ENCODE results near the gene E2F6.

E2F6 gene, protein sequence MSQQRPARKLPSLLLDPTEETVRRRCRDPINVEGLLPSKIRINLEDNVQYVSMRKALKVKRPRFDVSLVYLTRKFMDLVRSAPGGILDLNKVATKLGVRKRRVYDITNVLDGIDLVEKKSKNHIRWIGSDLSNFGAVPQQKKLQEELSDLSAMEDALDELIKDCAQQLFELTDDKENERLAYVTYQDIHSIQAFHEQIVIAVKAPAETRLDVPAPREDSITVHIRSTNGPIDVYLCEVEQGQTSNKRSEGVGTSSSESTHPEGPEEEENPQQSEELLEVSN

DNA sequence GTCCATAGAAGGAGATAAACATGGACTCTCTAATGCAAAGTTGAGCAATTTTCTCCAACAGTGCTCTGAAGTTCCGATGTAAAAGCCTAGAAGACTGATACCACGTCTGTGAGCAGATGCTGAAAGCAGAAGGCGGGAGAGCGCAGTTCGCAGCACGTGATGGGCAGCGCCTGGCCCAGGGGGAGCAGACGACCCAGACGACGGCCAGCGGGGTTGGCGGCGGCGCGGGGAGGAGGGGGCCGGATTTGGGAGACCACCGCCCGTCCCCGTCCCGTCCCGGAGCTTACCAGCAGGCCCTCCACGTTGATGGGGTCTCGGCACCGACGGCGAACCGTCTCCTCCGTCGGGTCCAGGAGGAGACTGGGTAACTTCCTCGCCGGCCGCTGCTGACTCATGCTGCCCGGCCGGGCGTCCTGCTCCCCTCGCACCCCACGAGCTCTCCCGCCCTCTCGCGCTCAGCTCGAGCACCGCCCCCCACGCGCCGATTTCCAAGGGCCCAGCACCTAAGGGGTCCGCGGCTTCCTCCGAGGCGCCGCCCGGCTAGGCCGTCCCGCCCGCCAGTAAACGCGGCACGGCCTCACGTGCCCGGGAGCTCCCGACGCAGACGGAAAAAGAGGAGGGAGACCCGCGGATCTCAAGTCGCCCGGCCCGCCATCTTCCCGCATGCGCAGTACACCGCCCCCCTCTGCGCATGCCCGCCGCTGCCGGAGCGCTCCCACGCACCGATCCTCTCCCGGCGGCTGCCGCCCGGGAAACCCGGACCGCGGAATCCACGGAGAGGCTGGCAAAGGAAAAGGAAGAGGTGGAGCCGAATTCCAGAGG lies at the start of gene E2F6:
Gene E2F6, minus strand, starts transcription at position 677 of the 822 bp plus-strand sequence. Its CDS starts 282 bp downstream, at position 395.
- peak within 1 kb of the TSS; percentile 93 for H3K4me3 Mint-ChIP-seq
- H3K27me3 Mint-ChIP-seq: no peaks in the 10 kb centered on the region
- peak; percentile 94 for DNase-seq
- peaks cover 36% of the 10 kb centered on the region for H3K36me3 Mint-ChIP-seq (ENCODE audit: low read depth)
- peak within 1 kb of the TSS; percentile 96 for H3K27ac Mint-ChIP-seq
- peaks cover 51% of the 10 kb centered on the region for H3K4me1 Mint-ChIP-seq (ENCODE audit: low read depth)
- H3K9me3 Mint-ChIP-seq: no peaks in the 10 kb centered on the region

- no peak overlapping the region for H3K4me3 Mint-ChIP-seq
- no peak overlapping the region for H3K27ac Mint-ChIP-seq
- no peaks in the 10 kb centered on the region for H3K4me1 Mint-ChIP-seq (ENCODE audit: low read depth)
- peaks cover 16% of the 10 kb centered on the region for H3K27me3 Mint-ChIP-seq
- no peak for DNase-seq
- H3K9me3 Mint-ChIP-seq: peaks cover 2% of the 10 kb centered on the region
- no peaks in the 10 kb centered on the region for H3K36me3 Mint-ChIP-seq (ENCODE audit: low read depth)
These were observed 49.6 kb upstream of the E2F6 start for GRCh38 chr2:11515490-11515981.

DNA sequence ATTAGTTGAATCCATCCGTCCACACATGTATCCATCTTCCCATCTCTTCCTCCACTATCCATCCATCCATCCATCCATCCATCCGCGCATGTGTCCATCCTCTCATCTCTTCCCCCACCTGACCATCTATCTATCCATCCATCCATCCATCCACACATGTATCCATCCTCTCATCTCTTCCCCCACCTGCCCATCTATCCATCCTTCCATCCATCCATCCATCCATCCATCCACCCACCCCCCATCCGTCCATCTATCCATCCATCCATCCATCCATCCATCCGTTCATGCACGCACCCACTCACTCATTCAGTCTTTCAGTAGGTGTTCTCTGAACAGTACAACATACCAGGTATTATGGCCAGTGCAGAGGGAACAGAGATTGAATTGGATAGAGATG lies 48.9 kb upstream of the E2F6 start:
- no peaks in the 10 kb centered on the region for H3K36me3 Mint-ChIP-seq (ENCODE audit: low read depth)

DNA sequence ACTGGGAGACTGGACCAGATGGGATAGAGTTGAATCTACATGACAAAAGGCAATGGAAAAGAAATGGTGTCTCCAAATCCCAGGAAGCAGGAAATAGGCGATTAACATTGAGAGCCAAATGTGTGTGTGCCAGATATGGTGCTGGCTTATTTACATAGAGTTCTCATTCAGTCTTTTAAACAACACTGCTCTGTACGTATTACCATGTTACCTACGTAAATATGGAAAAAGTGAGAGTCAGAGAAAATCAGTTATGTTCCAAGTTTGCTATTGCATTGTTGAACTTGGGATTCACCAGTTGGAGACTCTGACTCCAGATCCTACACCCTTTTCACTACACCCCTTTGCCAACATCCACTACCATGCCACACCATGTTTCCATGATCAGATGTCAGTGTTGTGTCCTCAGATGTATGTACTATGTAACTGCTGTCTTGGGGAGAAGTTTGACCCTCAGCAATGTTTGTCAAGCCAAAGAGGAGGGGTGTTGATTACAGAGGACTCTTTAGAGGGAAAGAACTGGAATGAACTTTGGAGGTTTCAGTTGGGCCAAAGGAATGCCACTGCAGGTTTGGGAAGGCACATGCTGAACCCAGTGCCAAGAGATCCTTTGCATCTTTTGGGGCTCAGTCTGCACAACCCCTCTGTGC lies 48.2 kb upstream of the E2F6 start:
- no peak for DNase-seq
- no peak overlapping the region for H3K27ac Mint-ChIP-seq
- no peaks in the 10 kb centered on the region for H3K36me3 Mint-ChIP-seq (ENCODE audit: low read depth)
- no peaks in the 10 kb centered on the region for H3K4me1 Mint-ChIP-seq (ENCODE audit: low read depth)
- H3K9me3 Mint-ChIP-seq: no peaks in the 10 kb centered on the region
- H3K4me3 Mint-ChIP-seq: no peak overlapping the region
- H3K27me3 Mint-ChIP-seq: peaks cover 16% of the 10 kb centered on the region

More for the DNA sequence above, 48.9 kb upstream of the E2F6 start:
- no peak overlapping the region for H3K27ac Mint-ChIP-seq
- DNase-seq: no peak
- H3K4me1 Mint-ChIP-seq (ENCODE audit: low read depth): no peaks in the 10 kb centered on the region
- H3K9me3 Mint-ChIP-seq: no peaks in the 10 kb centered on the region
- H3K27me3 Mint-ChIP-seq: peaks cover 16% of the 10 kb centered on the region
- H3K4me3 Mint-ChIP-seq: no peak overlapping the region

GRCh38 chr2:11513319-11513718 lies 47.4 kb upstream of the E2F6 start:
- DNase-seq: no peak
- H3K4me1 Mint-ChIP-seq (ENCODE audit: low read depth): no peaks in the 10 kb centered on the region
- peaks cover 16% of the 10 kb centered on the region for H3K27me3 Mint-ChIP-seq
- H3K9me3 Mint-ChIP-seq: no peaks in the 10 kb centered on the region
- no peak overlapping the region for H3K27ac Mint-ChIP-seq
- H3K4me3 Mint-ChIP-seq: no peak overlapping the region
- H3K36me3 Mint-ChIP-seq (ENCODE audit: low read depth): no peaks in the 10 kb centered on the region

GRCh38 chr2:11512431-11512830 lies 46.5 kb upstream of the E2F6 start:
- DNase-seq: no peak
- Mint-ChIP-seq H3K4me1 (ENCODE audit: low read depth) (no peaks in the 10 kb centered on the region), H3K36me3 (ENCODE audit: low read depth) (no peaks in the 10 kb centered on the region), H3K4me3 (no peak overlapping the region), H3K27me3 (peaks cover 16% of the 10 kb centered on the region), H3K27ac (no peak overlapping the region), H3K9me3 (no peaks in the 10 kb centered on the region)

- H3K36me3 Mint-ChIP-seq (ENCODE audit: low read depth): no peaks in the 10 kb centered on the region
- no peaks in the 10 kb centered on the region for H3K4me1 Mint-ChIP-seq (ENCODE audit: low read depth)
- H3K9me3 Mint-ChIP-seq: no peaks in the 10 kb centered on the region
- H3K27me3 Mint-ChIP-seq: peaks cover 20% of the 10 kb centered on the region
- no peak for DNase-seq
- H3K4me3 Mint-ChIP-seq: no peak overlapping the region
- H3K27ac Mint-ChIP-seq: no peak overlapping the region
These were observed 43.8 kb upstream of the E2F6 start for GRCh38 chr2:11509657-11510360.

DNA sequence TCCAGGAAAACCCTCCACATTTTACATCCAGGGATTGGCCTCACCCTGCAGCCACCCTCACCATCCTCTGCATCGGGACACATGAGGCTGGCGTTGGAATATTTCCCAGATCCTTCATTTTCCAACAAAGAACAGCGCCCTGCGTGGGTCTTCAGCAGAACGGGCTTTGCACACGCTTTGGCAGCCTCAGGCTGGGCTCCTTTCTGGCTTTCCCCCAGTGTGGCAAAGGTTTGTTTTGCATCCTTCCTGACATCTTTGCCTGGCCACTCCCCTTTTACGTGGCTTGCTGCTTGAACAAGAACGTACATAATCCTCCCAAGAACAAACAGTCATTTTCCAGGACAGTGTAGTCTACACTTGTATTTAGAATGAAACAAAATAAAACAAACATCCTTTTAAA lies 42.3 kb upstream of the E2F6 start:
- H3K27ac Mint-ChIP-seq: no peak overlapping the region
- H3K27me3 Mint-ChIP-seq: peaks cover 26% of the 10 kb centered on the region
- no peaks in the 10 kb centered on the region for H3K4me1 Mint-ChIP-seq (ENCODE audit: low read depth)
- no peaks in the 10 kb centered on the region for H3K36me3 Mint-ChIP-seq (ENCODE audit: low read depth)
- H3K4me3 Mint-ChIP-seq: no peak overlapping the region
- peaks cover 3% of the 10 kb centered on the region for H3K9me3 Mint-ChIP-seq
- no peak for DNase-seq

GRCh38 chr2:11507517-11507916 lies 41.6 kb upstream of the E2F6 start:
- no peak overlapping the region for H3K27ac Mint-ChIP-seq
- H3K9me3 Mint-ChIP-seq: peaks cover 4% of the 10 kb centered on the region
- DNase-seq: no peak
- no peaks in the 10 kb centered on the region for H3K4me1 Mint-ChIP-seq (ENCODE audit: low read depth)
- H3K4me3 Mint-ChIP-seq: no peak overlapping the region
- no peaks in the 10 kb centered on the region for H3K36me3 Mint-ChIP-seq (ENCODE audit: low read depth)
- peaks cover 33% of the 10 kb centered on the region for H3K27me3 Mint-ChIP-seq

- Mint-ChIP-seq H3K27me3 (peaks cover 27% of the 10 kb centered on the region), H3K4me3 (no peak overlapping the region)
These were observed 40.6 kb upstream of the E2F6 start for GRCh38 chr2:11506611-11506969.

GRCh38 chr2:11505652-11506610 lies 40.0 kb upstream of the E2F6 start:
- Mint-ChIP-seq H3K36me3 (ENCODE audit: low read depth) (no peaks in the 10 kb centered on the region), H3K27ac (no peak overlapping the region), H3K4me1 (ENCODE audit: low read depth) (no peaks in the 10 kb centered on the region), H3K27me3 (peaks cover 22% of the 10 kb centered on the region), H3K4me3 (no peak overlapping the region), H3K9me3 (peaks cover 4% of the 10 kb centered on the region)
- DNase-seq: no peak

More at GRCh38 chr2:11506611-11506969, 40.6 kb upstream of the E2F6 start:
- Mint-ChIP-seq H3K9me3 (peaks cover 4% of the 10 kb centered on the region), H3K4me1 (ENCODE audit: low read depth) (no peaks in the 10 kb centered on the region), H3K36me3 (ENCODE audit: low read depth) (no peaks in the 10 kb centered on the region), H3K27ac (no peak overlapping the region)
- DNase-seq: no peak

- H3K27ac Mint-ChIP-seq: no peak overlapping the region
- no peak overlapping the region for H3K4me3 Mint-ChIP-seq
- H3K9me3 Mint-ChIP-seq: peaks cover 4% of the 10 kb centered on the region
- peaks cover 2% of the 10 kb centered on the region for H3K4me1 Mint-ChIP-seq (ENCODE audit: low read depth)
- H3K36me3 Mint-ChIP-seq (ENCODE audit: low read depth): no peaks in the 10 kb centered on the region
- no peak for DNase-seq
- peaks cover 29% of the 10 kb centered on the region for H3K27me3 Mint-ChIP-seq
These were observed 37.5 kb upstream of the E2F6 start for GRCh38 chr2:11503354-11503927.

DNA sequence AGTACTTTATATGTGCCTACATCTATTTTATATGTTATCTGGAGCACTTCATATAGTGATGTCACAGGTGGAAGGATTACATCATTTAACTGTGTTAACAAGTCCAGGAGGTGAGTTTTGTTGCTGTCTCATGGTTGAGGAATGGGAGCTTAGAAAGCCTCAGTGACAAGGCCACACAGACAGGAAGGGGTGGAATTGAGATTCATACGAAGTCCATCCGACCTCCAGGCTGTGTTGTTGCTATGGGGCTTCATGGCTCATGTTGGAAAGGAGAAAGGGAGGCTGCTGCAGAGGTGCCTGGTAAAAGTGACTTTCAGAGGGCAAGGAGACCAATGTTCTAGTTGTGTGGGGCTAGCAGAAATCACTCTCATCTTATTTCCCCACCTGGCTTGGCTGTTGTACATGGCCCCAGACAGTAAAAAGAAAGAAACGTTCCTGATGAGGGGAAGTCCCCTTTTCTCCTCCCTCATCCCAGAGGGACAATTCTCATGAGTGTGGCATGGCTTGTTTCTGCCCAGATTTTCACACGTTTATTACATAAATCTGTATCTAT lies 36.9 kb upstream of the E2F6 start:
- Mint-ChIP-seq H3K9me3 (peaks cover 4% of the 10 kb centered on the region), H3K4me1 (ENCODE audit: low read depth) (peaks cover 2% of the 10 kb centered on the region), H3K27ac (no peak overlapping the region), H3K36me3 (ENCODE audit: low read depth) (no peaks in the 10 kb centered on the region), H3K4me3 (no peak overlapping the region), H3K27me3 (peaks cover 31% of the 10 kb centered on the region)
- DNase-seq: no peak
